CD4-positive, alpha-beta T cell treated with Interleukin-17A for 1 hour (primary cell): ENCODE measurements around the gene GRIN1.
"Not testable (repeated sequence)": the region's sequence is repeated elsewhere in the genome, so short reads cannot be mapped to it uniquely, and the experiment has no call there.

Experiments
- DNase-seq: peaks from one replicate; pipeline ENCODE4 v3.0.0-alpha.2; 2020

GRIN1 gene

DNA sequence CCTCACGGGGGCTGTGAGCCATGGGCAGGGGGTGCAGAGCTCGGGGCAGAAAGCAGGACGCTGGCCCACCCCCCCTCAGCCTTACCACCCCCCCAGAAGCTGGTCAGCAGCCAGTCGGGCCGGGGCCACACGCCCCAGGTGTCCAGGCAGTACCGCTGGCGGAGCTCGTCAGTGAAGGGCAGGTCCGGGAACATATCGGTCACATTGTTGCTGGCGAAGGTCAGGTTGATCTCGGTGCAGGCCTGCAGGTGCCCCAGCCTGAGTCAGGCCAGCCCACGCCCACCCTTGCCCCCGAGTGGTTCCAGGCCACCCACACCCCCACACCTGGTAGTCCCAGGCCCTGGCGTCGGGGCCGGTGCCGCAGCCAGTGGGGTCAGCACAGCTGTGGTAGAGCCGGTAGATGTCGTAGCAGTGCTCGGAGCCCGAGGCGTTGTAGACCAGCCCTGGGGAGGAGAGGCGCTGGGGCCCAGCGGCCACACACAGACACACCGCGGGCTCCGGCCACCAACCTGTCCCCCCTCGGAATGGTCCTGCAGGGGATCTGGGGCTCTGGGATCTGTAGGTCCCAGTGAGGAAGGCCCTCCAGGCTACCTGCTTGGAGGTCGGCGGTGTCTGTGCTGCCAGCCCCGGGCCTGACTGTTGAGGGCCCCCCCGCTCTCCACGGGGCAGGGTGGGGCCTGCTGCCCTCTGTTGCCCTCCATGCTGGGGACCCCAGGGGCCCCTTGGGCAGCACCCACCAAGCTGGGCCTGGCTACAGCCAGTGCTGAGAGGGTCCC lies 27.0 kb upstream of the GRIN1 start:
- no peak for DNase-seq

DNA sequence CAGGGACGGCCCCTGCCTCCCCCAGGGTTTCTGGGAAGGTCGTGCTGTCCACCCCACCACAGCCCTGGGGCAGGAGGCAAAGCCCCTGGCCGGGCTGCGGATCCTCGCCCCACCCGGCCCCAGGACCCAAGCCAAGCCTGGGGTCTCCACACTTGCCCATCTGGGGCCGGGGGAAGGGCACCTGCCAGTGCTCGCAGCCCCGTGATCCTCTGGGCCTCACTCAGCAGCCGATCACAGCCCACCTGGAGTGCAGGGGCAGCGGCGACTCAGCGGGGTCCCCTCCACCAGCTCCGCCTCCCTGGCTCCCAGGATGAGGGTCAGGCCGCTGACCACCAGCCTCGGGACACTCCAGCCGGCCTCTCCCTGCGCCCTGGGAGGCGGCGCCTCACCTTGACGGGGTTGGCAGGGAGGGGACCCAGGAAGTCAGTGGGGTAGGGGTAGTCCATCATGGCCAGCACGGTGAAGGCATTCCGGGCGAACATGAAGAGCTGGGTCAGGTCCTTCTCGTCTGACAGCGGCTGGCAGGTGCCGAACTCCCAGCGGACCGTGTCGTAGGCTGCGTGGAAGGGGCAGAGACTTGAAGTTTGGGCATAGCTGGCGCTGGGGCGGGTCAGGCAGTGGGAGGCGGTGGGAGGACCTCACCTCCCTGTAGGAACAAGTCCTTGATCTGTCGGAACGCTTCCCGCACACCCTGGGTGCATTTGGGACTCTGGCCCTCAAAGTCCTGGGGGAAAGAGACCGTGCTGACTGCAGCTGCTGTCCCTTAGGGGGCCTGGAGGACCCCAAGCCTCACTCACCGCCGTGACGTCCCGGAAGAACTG lies 26.2 kb upstream of the GRIN1 start:
- DNase-seq, result no peak

- peak; percentile 33 for DNase-seq
Observed at GRCh38 chr9:137113385-137114159, 25.4 kb upstream of the GRIN1 start.

DNA sequence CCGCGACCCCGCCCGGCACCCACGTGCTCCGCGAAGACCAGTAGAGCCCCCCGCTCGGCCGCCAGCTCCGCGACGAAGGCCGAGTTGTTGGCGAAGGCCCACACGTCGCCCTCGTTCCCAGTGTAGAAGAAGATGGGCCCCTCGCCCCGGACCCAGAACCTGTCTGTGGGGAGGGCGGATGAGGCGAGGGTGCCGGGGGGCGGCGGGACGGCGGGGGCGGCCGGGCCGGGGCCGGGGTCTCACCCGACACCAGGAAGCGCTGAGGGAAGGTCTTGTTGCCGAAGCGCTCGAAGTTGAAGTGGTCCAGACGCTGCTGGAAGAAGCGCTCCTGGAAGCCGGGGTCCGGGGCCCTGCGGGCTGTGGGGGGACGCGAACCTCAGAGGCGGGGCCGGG lies 24.7 kb upstream of the GRIN1 start:
- no peak for DNase-seq

DNA sequence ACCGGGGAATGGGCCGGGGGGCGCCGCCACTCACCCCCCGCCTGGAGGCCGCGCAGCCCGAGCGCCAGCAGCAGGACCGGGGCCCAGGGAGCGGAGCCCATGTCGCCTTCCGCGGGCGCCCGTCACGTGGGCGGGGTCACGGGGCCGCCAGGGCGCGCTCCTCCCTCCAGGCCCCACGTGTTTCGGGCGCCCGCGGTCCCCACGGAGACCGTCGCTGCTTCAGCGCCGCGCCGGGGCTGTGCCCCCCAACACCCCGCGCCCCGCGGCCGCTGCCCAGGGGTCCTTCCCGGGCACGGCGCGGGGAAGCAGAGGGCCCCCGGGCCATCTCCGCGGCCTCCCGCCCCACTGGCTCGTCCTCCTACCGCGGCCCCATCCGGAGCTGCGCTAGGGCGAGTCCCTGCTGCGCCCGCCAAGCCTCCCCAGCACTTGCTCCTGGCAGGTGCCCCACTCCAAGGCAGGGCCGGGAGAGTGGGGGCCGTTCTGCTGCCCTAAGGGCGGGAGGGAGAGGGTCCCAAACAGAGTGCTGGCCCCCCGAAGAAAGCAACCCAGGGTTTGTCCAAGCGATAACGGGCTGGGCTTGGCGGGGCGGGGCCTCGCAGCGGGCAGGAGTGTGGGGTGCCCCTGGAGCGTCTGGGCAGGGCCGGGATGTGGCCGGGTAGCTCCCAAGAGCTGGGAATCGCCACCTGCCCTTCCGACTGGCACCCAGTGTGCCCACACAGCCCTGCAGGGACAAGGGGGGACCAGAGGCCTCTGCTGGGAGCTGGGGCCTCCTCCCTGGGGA lies 24.2 kb upstream of the GRIN1 start, which contains the start of gene DPP7:
Gene DPP7, minus strand, starts transcription at position 121 of the 781 bp plus-strand sequence. Its CDS starts 20 bp downstream, at position 101.
- DNase-seq, result peak; percentile 78

- no peak for DNase-seq
Observed at GRCh38 chr9:137115394-137116026, 23.4 kb upstream of the GRIN1 start.

GRCh38 chr9:137116027-137116507 lies 22.9 kb upstream of the GRIN1 start:
- no peak for DNase-seq

GRCh38 chr9:137116728-137117127 lies 22.2 kb upstream of the GRIN1 start:
- DNase-seq, result no peak

GRCh38 chr9:137117269-137117731 lies 21.7 kb upstream of the GRIN1 start:
- no peak for DNase-seq

DNA sequence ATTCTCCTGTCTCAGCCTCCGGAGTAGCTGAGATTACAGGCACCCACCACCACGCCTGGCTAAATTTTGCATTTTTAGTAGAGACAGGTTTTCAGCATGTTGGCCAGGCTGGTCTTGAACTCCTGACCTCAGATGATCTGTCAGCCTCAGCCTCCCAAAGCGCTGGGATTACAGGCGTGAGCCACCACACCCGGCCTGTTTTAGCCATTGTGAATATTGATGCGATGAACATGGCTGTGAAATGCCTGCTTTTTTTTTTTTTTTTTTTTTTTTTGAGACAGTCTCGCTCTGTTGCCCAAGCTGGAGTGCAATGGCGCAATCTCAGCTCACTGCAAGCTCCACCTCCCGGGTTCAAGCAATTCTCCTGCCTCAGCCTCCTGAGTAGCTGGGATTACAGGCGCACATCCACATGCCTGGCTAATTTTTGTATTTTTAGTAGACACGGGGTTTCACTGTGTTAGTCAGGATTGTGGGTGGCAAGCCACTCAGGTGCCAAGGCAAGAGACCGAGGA lies 20.8 kb upstream of the GRIN1 start:
- DNase-seq, result not testable (repeated sequence)

GRCh38 chr9:137121927-137122795 lies 16.8 kb upstream of the GRIN1 start:
- DNase-seq, result not testable (repeated sequence)

GRCh38 chr9:137122796-137123467 lies 16.0 kb upstream of the GRIN1 start:
- DNase-seq, result not testable (repeated sequence)

DNA sequence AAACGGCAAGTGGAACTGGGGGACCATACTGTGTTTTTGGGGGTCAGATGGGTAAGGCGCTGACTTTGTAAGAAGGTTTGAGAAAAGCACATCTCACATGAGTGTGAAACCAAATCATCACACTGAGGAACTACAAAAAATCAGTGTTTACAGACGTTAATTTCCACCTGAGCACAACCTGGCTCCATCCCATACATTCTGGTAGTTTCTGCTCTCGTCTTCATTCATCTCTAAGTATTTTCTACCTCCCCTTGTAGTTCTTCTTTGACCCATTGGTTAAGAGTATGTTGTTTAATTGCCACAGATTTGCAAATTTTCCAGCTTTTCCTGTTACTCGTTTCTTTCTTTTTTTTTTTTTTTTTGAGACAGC lies 15.5 kb upstream of the GRIN1 start:
- no peak for DNase-seq

- not testable (repeated sequence) for DNase-seq
Observed at GRCh38 chr9:137123952-137124462, 14.9 kb upstream of the GRIN1 start.

- DNase-seq, result no peak
Observed at GRCh38 chr9:137126786-137127185, 12.2 kb upstream of the GRIN1 start.

DNA sequence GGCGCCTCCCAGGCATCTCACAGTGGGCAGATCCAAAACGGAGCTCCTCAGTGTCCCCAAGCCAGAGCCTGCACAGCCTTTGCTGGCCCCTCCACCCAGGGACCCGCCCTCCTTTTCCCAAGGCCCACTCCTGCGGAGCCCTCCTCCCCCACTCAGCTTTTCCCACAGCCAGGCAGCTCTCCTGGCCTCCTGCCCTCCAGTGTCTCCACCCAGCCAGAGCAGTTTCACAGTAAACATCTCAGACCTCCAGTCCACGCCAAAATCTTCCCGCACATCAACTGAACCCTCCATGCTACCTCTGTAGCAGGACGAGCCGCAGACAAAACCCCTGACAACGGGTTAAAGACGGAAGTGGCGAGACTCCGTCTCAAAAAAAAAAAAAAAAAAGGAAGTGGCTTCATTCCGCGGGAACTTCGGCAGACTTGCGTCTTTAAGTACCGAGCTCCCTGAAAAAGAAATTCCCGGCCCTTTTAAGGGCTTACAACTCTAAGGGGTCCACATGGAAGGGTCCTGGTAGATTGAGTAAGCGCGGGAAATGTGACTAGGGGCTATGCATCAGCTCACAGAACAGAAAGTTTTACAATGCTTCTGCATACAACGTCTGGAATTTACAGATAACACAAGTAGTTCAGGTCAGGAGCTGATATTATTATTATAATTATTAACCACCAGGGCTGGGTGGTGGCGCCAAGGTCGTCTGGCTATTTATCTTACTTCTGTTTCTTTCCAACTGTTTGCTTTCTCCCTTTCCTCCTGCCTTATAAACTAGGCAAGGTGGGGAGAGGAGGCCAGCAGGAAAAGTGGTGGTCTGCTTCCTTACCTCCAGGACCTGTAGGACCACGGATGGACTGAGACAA lies 11.4 kb upstream of the GRIN1 start:
- DNase-seq, result peak; percentile 56

DNA sequence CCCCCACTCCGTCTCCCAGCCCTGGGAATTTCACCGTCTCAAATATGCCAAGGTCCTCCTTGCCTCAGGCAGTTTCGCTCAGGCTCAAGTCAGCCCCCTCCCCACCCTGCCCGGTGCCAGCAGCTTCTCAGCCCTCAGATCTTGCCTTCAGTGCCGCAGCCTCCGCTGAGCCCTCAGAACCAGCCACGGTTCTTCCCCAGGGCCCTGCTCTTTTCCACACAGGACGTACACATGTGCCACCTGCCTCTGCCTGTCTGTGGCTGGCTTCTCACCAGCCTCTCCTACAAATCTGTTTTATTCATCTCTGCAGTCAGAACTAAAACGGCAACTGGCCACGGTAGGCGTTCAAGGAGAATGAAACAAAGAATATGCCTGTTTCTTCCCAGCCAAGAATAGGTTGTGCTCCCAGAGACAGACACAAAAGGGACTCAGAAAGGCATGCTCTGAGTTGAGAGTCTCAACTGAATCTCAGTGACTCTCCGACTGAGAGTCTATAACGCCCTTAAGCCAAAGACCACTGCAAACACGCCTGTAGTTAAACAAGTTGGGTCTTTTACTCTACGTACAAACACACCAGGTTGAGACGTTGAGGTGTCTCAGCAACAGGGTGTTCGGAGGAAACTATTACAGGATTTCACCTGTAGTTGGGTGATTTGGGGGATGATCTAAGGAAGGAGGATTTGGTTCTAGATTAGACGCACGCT lies 10.6 kb upstream of the GRIN1 start:
- DNase-seq, result peak; percentile 32
